22Rv1 (cell line): ENCODE results near the gene RPRML.
A peak's percentile ranks its signal among the peaks of the same experiment; 100 is the strongest.
"Not testable (repeated sequence)": the region's sequence is repeated elsewhere in the genome, so short reads cannot be mapped to it uniquely, and the experiment has no call there.

Experiments used
- H3K27ac ChIP-seq: fragments of 450-650 bp; 2 replicates; pipeline ENCODE4 v1.5.1; 2017
- CTCF ChIP-seq: fragments of 450-650 bp; IDR thresholded peaks from 2 replicates; pipeline ENCODE4 v1.5.1; 2017; ENCODE audit warnings: mild to moderate bottlenecking
- ZFX ChIP-seq: fragments of 450-650 bp; IDR thresholded peaks from 2 replicates; pipeline ENCODE4 v1.6.1; 2017; ENCODE audit warnings: antibody characterized with exemption, borderline replicate concordance

The RPRML gene

GRCh38 chr17:46994993-46995392, 15.9 kb upstream of the RPRML start:
- no peak overlapping the region for H3K27ac ChIP-seq
- TF ChIP-seq CTCF (no peak), ZFX (no peak)

- no peak overlapping the region for H3K27ac ChIP-seq
- TF ChIP-seq CTCF = no peak
- TF ChIP-seq ZFX = no peak
Observed at GRCh38 chr17:46991617-46992016, 12.6 kb upstream of the RPRML start.

- H3K27ac ChIP-seq = no peak overlapping the region
- TF ChIP-seq CTCF = no peak
- no peak for TF ChIP-seq ZFX
Observed at GRCh38 chr17:46989637-46990431, 10.8 kb upstream of the RPRML start.

GRCh38 chr17:46987927-46988326, 8.9 kb upstream of the RPRML start:
- not testable (repeated sequence) for H3K27ac ChIP-seq

- TF ChIP-seq CTCF = no peak
- no peak for TF ChIP-seq ZFX
- H3K27ac ChIP-seq = no peak overlapping the region
Observed at GRCh38 chr17:46986366-46986765, 7.3 kb upstream of the RPRML start.

- peak overlapping the region; percentile 96 for H3K27ac ChIP-seq
- no peak for TF ChIP-seq CTCF
- TF ChIP-seq ZFX = no peak
Observed at GRCh38 chr17:46984892-46985291, 5.8 kb upstream of the RPRML start.

GRCh38 chr17:46984341-46984740, 5.3 kb upstream of the RPRML start:
- peak overlapping the region; percentile 96 for H3K27ac ChIP-seq
- no peak for TF ChIP-seq CTCF
- no peak for TF ChIP-seq ZFX

GRCh38 chr17:46983782-46984181, 4.7 kb upstream of the RPRML start:
- peak overlapping the region; percentile 96 for H3K27ac ChIP-seq
- TF ChIP-seq CTCF (no peak), ZFX (no peak)
